PC-9 (cell line): ENCODE data around the gene GLIPR2. TPM values are rescaled to one million over a fixed set of nuclear protein-coding genes. Genes with fewer than 3 reads are reported as not detected.
"Not testable (repeated sequence)": the region's sequence is repeated elsewhere in the genome, so short reads cannot be mapped to it uniquely, and the experiment has no call there.

Source experiments
- BruUV-seq: library from RNA; stranded (reverse); fragments of 400-500 nt; replicated peaks from 2 replicates; lab custom pipeline; 2021; lab: Mats Ljungman, UMichigan
- CTCF ChIA-PET: fragments of 300-600 bp; sonication (Branson Sonifier 250); formaldehyde crosslinking; loops from one replicate; lab custom pipeline; 2022; ENCODE audit warnings: antibody characterized with exemption; lab: Charles Lee
- POLR2A ChIA-PET: fragments of 300-600 bp; sonication (Branson Sonifier 250); formaldehyde crosslinking; loops from one replicate; lab custom pipeline; 2022; ENCODE audit warnings: antibody characterized with exemption; ENCODE audit not compliant: unreplicated experiment; lab: Charles Lee
- DNase-seq, 2 experiments: peaks; one replicate each; pipeline versions ENCODE4 v3.0.0 to v3.0.0-alpha.2; 2015 to 2022; ENCODE audit warnings: mixed read lengths in 1 of 2
- H2AFZ ChIP-seq: fragments of 200-600 bp; sonication (generic); 2 replicates; pipeline ENCODE4 v1.8.1; 2017; ENCODE audit warnings: antibody characterized with exemption
- H3F3A ChIP-seq: fragments of 200-600 bp; sonication (generic); 2 replicates; pipeline ENCODE4 v1.8.1; 2017; ENCODE audit warnings: antibody characterized with exemption, mild to moderate bottlenecking, low read depth; ENCODE audit not compliant: insufficient read depth
- H3K27ac ChIP-seq: fragments of 200-600 bp; sonication (generic); 2 replicates; pipeline ENCODE4 v1.6.1; 2016; ENCODE audit warnings: mixed run types
- H3K27me3 ChIP-seq: fragments of 200-600 bp; sonication (generic); 2 replicates; pipeline ENCODE4 v1.6.1; 2016; ENCODE audit warnings: low read depth, mixed run types; ENCODE audit not compliant: insufficient read depth
- H3K36me3 ChIP-seq: fragments of 200-600 bp; sonication (generic); 2 replicates; pipeline ENCODE4 v1.6.1; 2016; ENCODE audit warnings: low read depth, mixed run types
- H3K4me1 ChIP-seq: fragments of 200-600 bp; sonication (generic); replicated peaks from 2 replicates; pipeline ENCODE4 v1.6.1; 2016; ENCODE audit warnings: mixed run types; ENCODE audit not compliant: insufficient read depth
- H3K4me2 ChIP-seq: fragments of 200-600 bp; sonication (generic); 2 replicates; pipeline ENCODE4 v1.6.1; 2017; ENCODE audit warnings: mixed run types
- H3K4me3 ChIP-seq: fragments of 200-600 bp; sonication (generic); 2 replicates; pipeline ENCODE4 v1.6.1; 2016; ENCODE audit warnings: mixed run types
- H3K79me2 ChIP-seq: fragments of 200-600 bp; sonication (generic); 2 replicates; pipeline ENCODE4 v1.6.1; 2017; ENCODE audit warnings: low read depth, mixed run types
- H3K9me2 ChIP-seq: fragments of 200-600 bp; sonication (generic); 2 replicates; pipeline ENCODE4 v1.8.1; 2017; ENCODE audit warnings: mild to moderate bottlenecking; ENCODE audit not compliant: insufficient read depth
- H3K9me3 ChIP-seq: fragments of 200-600 bp; sonication (generic); 2 replicates; pipeline ENCODE4 v1.8.1; 2016; ENCODE audit warnings: low read depth; ENCODE audit not compliant: insufficient read depth
- H4K20me1 ChIP-seq: fragments of 200-600 bp; sonication (generic); 2 replicates; pipeline ENCODE4 v1.8.1; 2017; ENCODE audit not compliant: insufficient read depth
- CTCF ChIP-seq: fragments of 200-600 bp; sonication (generic); conservative IDR thresholded peaks from 2 replicates; pipeline ENCODE4 v1.6.1; 2017; ENCODE audit warnings: mixed run types, antibody characterized with exemption, mild to moderate bottlenecking, moderate library complexity
- EZH2 ChIP-seq: fragments of 200-600 bp; sonication (generic); IDR thresholded peaks from 2 replicates; pipeline ENCODE4 v1.8.0; 2017; ENCODE audit warnings: antibody characterized with exemption, low read depth
- intact Hi-C: fragments of 100-400 bp; cut with micrococcal nuclease; formaldehyde crosslinking; loops from one replicate; pipeline ENCODE4 v1.10.0; 2022; ENCODE audit not compliant: unreplicated experiment
- total RNA-seq: library from RNA; stranded (reverse); gene quantifications from 2 replicates; pipeline ENCODE4 v1.2.3, GENCODE V29; 2021

GLIPR2 gene
- total RNA-seq, 1 experiment from 2014 or later = 3.9 TPM

- DNase-seq = no peak
- intact Hi-C loops = no loop called here
- no peaks in the 10 kb centered on the region for H3K79me2 ChIP-seq
- no peaks in the 10 kb centered on the region for H4K20me1 ChIP-seq
- no peaks in the 10 kb centered on the region for H3K27me3 ChIP-seq
- no peak overlapping the region for H3K4me3 ChIP-seq
- ChIA-PET CTCF (no interaction called here), POLR2A (no interaction called here)
- H3K27ac ChIP-seq = no peak overlapping the region
- H3K36me3 ChIP-seq = no peaks in the 10 kb centered on the region
- H3K4me2 ChIP-seq = no peak overlapping the region
- no peak for TF ChIP-seq EZH2
- TF ChIP-seq CTCF = no peak
- H3K4me1 ChIP-seq = peaks cover 14% of the 10 kb centered on the region
- BruUV-seq = no TSS peak
- no peaks in the 10 kb centered on the region for H3K9me2 ChIP-seq
- no peaks in the 10 kb centered on the region for H3F3A ChIP-seq
- no peaks in the 10 kb centered on the region; the same call in 1 of the 2 replicates for H3K9me3 ChIP-seq
- no peak overlapping the region for H2AFZ ChIP-seq
Observed at GRCh38 chr9:36158122-36158521, 21.6 kb downstream of the GLIPR2 start.

GRCh38 chr9:36158917-36159316, 22.4 kb downstream of the GLIPR2 start:
- H3K27ac ChIP-seq = no peak overlapping the region
- no peak for DNase-seq
- no peaks in the 10 kb centered on the region; the same call in 1 of the 2 replicates for H3K9me3 ChIP-seq
- no peaks in the 10 kb centered on the region for H3F3A ChIP-seq
- no peaks in the 10 kb centered on the region for H3K79me2 ChIP-seq
- intact Hi-C loops = no loop called here
- H3K4me3 ChIP-seq = no peak overlapping the region
- CTCF ChIA-PET = no interaction called here
- TF ChIP-seq EZH2 (no peak), CTCF (no peak)
- no TSS peak for BruUV-seq
- H4K20me1 ChIP-seq = no peaks in the 10 kb centered on the region
- no peak overlapping the region for H2AFZ ChIP-seq
- POLR2A ChIA-PET = no interaction called here
- H3K4me1 ChIP-seq = peaks cover 14% of the 10 kb centered on the region
- H3K36me3 ChIP-seq = no peaks in the 10 kb centered on the region
- no peak overlapping the region for H3K4me2 ChIP-seq
- H3K27me3 ChIP-seq = no peaks in the 10 kb centered on the region
- no peaks in the 10 kb centered on the region for H3K9me2 ChIP-seq

- CTCF ChIA-PET, H3K27ac ChIP-seq, BruUV-seq, H3K4me3 ChIP-seq, H3K4me2 ChIP-seq, H4K20me1 ChIP-seq, H3F3A ChIP-seq, H3K9me2 ChIP-seq, H3K27me3 ChIP-seq, H2AFZ ChIP-seq, H3K79me2 ChIP-seq, H3K9me3 ChIP-seq, POLR2A ChIA-PET, H3K36me3 ChIP-seq, intact Hi-C loops: not testable (repeated sequence)
- peak in 1 of 2 experiments; percentile 63 for DNase-seq
- H3K4me1 ChIP-seq = peaks cover 14% of the 10 kb centered on the region
Observed at GRCh38 chr9:36159509-36159908, 23.0 kb downstream of the GLIPR2 start.

- H3K79me2 ChIP-seq, BruUV-seq, H3K36me3 ChIP-seq, H3K9me3 ChIP-seq, H4K20me1 ChIP-seq, H3K9me2 ChIP-seq, H3F3A ChIP-seq, H3K4me2 ChIP-seq, H2AFZ ChIP-seq, intact Hi-C loops, H3K27ac ChIP-seq, POLR2A ChIA-PET, H3K27me3 ChIP-seq, DNase-seq, H3K4me3 ChIP-seq: not testable (repeated sequence)
- H3K4me1 ChIP-seq = peaks cover 14% of the 10 kb centered on the region
- CTCF ChIA-PET = interaction anchor here (0.6 kb wide), 1 partner anchor 50 kb away, joined by 3 read pairs; no protein-coding TSS in a partner anchor
Observed at GRCh38 chr9:36160126-36160525, 23.6 kb downstream of the GLIPR2 start.
